Stimulated activated CD4-positive, alpha-beta T cell treated with anti-CD3 and anti-CD28 coated beads, TNF-alpha, amount 100 ng/mL, for 4 hours (primary cell): ENCODE data around the gene SEL1L3.
"Not testable (repeated sequence)": the region's sequence is repeated elsewhere in the genome, so short reads cannot be mapped to it uniquely, and the experiment has no call there.

ENCODE experiments used
- DNase-seq, 3 experiments: peaks; one replicate each; pipeline ENCODE4 v3.0.0-alpha.2; 2020; ENCODE audit warnings: low read depth in 3 of 3

Gene SEL1L3

GRCh38 chr4:25862411-25863346 lies at the start of gene SEL1L3:
TSS of gene SEL1L3 (minus strand) at chr4:25862988. CDS start at chr4:25862836, 152 bp downstream.
- peak; percentile 37 to 46 (median 45) for DNase-seq

GRCh38 chr4:25911356-25911755 lies 48.6 kb upstream of the SEL1L3 start:
- DNase-seq: no peak

GRCh38 chr4:25908491-25908901 lies 45.7 kb upstream of the SEL1L3 start:
- no peak for DNase-seq

GRCh38 chr4:25906113-25906512 lies 43.3 kb upstream of the SEL1L3 start:
- not testable (repeated sequence) for DNase-seq

- DNase-seq: no peak
Measured at GRCh38 chr4:25905371-25905770, 42.6 kb upstream of the SEL1L3 start.

- DNase-seq: no peak
Measured at GRCh38 chr4:25904748-25905082, 41.9 kb upstream of the SEL1L3 start.

- no peak for DNase-seq
Measured at GRCh38 chr4:25903900-25904747, 41.3 kb upstream of the SEL1L3 start.

GRCh38 chr4:25901030-25901430 lies 38.2 kb upstream of the SEL1L3 start:
- no peak for DNase-seq

GRCh38 chr4:25900310-25900709 lies 37.5 kb upstream of the SEL1L3 start:
- DNase-seq: no peak

- no peak for DNase-seq
Measured at GRCh38 chr4:25896776-25897539, 34.2 kb upstream of the SEL1L3 start.

- DNase-seq: no peak
Measured at GRCh38 chr4:25892796-25893195, 30.0 kb upstream of the SEL1L3 start.

- DNase-seq: no peak
Measured at GRCh38 chr4:25890571-25891485, 28.0 kb upstream of the SEL1L3 start.

GRCh38 chr4:25889589-25890503 lies 27.1 kb upstream of the SEL1L3 start:
- DNase-seq: no peak

GRCh38 chr4:25888781-25889180 lies 26.0 kb upstream of the SEL1L3 start:
- no peak for DNase-seq

GRCh38 chr4:25884031-25884782 lies 21.4 kb upstream of the SEL1L3 start:
- no peak for DNase-seq

GRCh38 chr4:25883565-25883964 lies 20.8 kb upstream of the SEL1L3 start:
- no peak for DNase-seq

- no peak for DNase-seq
Measured at GRCh38 chr4:25882226-25882625, 19.4 kb upstream of the SEL1L3 start.

GRCh38 chr4:25881193-25881592 lies 18.4 kb upstream of the SEL1L3 start:
- DNase-seq: no peak
